HEK293 (cell line): Measurements from ENCODE around the gene DNA2.
A peak's percentile ranks its signal among the peaks of the same experiment; 100 is the strongest.
"Not testable (repeated sequence)": the region's sequence is repeated elsewhere in the genome, so short reads cannot be mapped to it uniquely, and the experiment has no call there.

Experiments
- CTCF ChIA-PET: fragments of 350-600 bp; formaldehyde crosslinking; extraction: SDS; loops from one replicate; lab custom pipeline; 2021; ENCODE audit warnings: antibody characterized with exemption; lab: Yijun Ruan, JAX
- POLR2A ChIA-PET: fragments of 300-600 bp; formaldehyde crosslinking; extraction: SDS; loops from one replicate; lab custom pipeline; 2020; ENCODE audit warnings: antibody characterized with exemption, inconsistent platforms; lab: Yijun Ruan, JAX
- H3K27ac ChIP-seq: fragments of 200-500 bp; sonication (Bioruptor generic); 2 replicates; pipeline ENCODE4 v1.5.1; 2014; ENCODE audit warnings: low read depth, low read length, control low read depth, inconsistent platforms; ENCODE audit errors: extremely low read depth
- H3K36me3 ChIP-seq, 2 experiments: fragments of 200-500 bp in 1 of 2; sonication (Bioruptor generic) in 1 of 2; 1 replicate in 1 of 2; 2 replicates in 1 of 2; pipeline ENCODE4 v1.5.1; 2014 to 2017; ENCODE audit warnings: inconsistent platforms in 2 of 2, low read length in 2 of 2; ENCODE audit not compliant: control insufficient read depth in 2 of 2, insufficient read depth in 1 of 2
- H3K4me1 ChIP-seq: fragments of 200-500 bp; sonication (Bioruptor generic); 2 replicates; pipeline ENCODE4 v1.5.1; 2014; ENCODE audit warnings: mild to moderate bottlenecking, low read length, inconsistent platforms; ENCODE audit not compliant: control insufficient read depth, insufficient read depth
- H3K4me3 ChIP-seq: 2 replicates; pipeline ENCODE4 v1.5.1; 2011; ENCODE audit warnings: low read depth, mild to moderate bottlenecking, control low read depth, low read length, moderate library complexity
- H3K9me3 ChIP-seq: fragments of 200-500 bp; sonication (Bioruptor generic); 2 replicates; pipeline ENCODE4 v1.5.1; 2014; ENCODE audit warnings: low read depth, low read length, inconsistent platforms; ENCODE audit not compliant: control insufficient read depth, insufficient read depth
- GLI4 ChIP-seq: fragments of 450-650 bp; formaldehyde crosslinking; IDR thresholded peaks from 2 replicates; pipeline ENCODE4 v1.5.1; 2016; ENCODE audit warnings: missing biosample characterization, missing genetic modification characterization
- GLIS2 ChIP-seq: fragments of 450-650 bp; formaldehyde crosslinking; IDR thresholded peaks from 2 replicates; pipeline ENCODE4 v1.5.1; 2016; ENCODE audit warnings: missing biosample characterization, missing genetic modification characterization
- HOXD13 ChIP-seq: sonication (generic); formaldehyde crosslinking; IDR thresholded peaks from 2 replicates; pipeline ENCODE4 v1.8.0; 2022; ENCODE audit warnings: missing genetic modification reagents, borderline replicate concordance
- MZF1 ChIP-seq: fragments of 450-650 bp; formaldehyde crosslinking; IDR thresholded peaks from 2 replicates; pipeline ENCODE4 v1.5.1; 2017; ENCODE audit warnings: missing biosample characterization, missing genetic modification characterization, borderline replicate concordance
- PRDM10 ChIP-seq: fragments of 450-650 bp; formaldehyde crosslinking; IDR thresholded peaks from 2 replicates; pipeline ENCODE4 v1.5.1; 2016; ENCODE audit warnings: missing biosample characterization, missing genetic modification characterization
- SP2 ChIP-seq: fragments of 450-650 bp; formaldehyde crosslinking; IDR thresholded peaks from 2 replicates; pipeline ENCODE4 v1.5.1; 2016; ENCODE audit warnings: missing biosample characterization, missing genetic modification characterization
- TRIM28 ChIP-seq: IDR thresholded peaks from 2 replicates; pipeline ENCODE4 v1.6.1; 2011; ENCODE audit warnings: low read length, control low read depth, borderline replicate concordance
- YY1 ChIP-seq: fragments of 450-650 bp; formaldehyde crosslinking; IDR thresholded peaks from 2 replicates; pipeline ENCODE4 v1.5.1; 2018; ENCODE audit warnings: missing biosample characterization, missing genetic modification characterization
- ZNF121 ChIP-seq: fragments of 450-650 bp; formaldehyde crosslinking; IDR thresholded peaks from 2 replicates; pipeline ENCODE4 v1.5.1; 2016; ENCODE audit warnings: missing biosample characterization, missing genetic modification characterization
- ZNF2 ChIP-seq: fragments of 450-650 bp; formaldehyde crosslinking; IDR thresholded peaks from 2 replicates; pipeline ENCODE4 v1.5.1; 2016; ENCODE audit warnings: missing biosample characterization, missing genetic modification characterization
- ZNF223 ChIP-seq: fragments of 450-650 bp; formaldehyde crosslinking; IDR thresholded peaks from 2 replicates; pipeline ENCODE4 v1.5.1; 2016; ENCODE audit warnings: missing biosample characterization, missing genetic modification characterization
- ZNF362 ChIP-seq: fragments of 450-650 bp; formaldehyde crosslinking; IDR thresholded peaks from 2 replicates; pipeline ENCODE4 v1.5.1; 2016; ENCODE audit warnings: missing biosample characterization, missing genetic modification characterization
- ZNF391 ChIP-seq: fragments of 450-650 bp; formaldehyde crosslinking; IDR thresholded peaks from 2 replicates; pipeline ENCODE4 v1.5.1; 2016; ENCODE audit warnings: low read depth, missing biosample characterization, missing genetic modification characterization, borderline replicate concordance
- ZNF501 ChIP-seq: fragments of 450-650 bp; formaldehyde crosslinking; IDR thresholded peaks from 2 replicates; pipeline ENCODE4 v1.5.1; 2016; ENCODE audit warnings: missing biosample characterization, missing genetic modification characterization
- ZNF510 ChIP-seq: fragments of 450-650 bp; formaldehyde crosslinking; IDR thresholded peaks from 2 replicates; pipeline ENCODE4 v1.5.1; 2018; ENCODE audit warnings: mild to moderate bottlenecking, missing genetic modification characterization, missing biosample characterization; ENCODE audit not compliant: insufficient replicate concordance
- ZNF660 ChIP-seq: fragments of 450-650 bp; IDR thresholded peaks from 2 replicates; pipeline ENCODE4 v1.5.1; 2018; ENCODE audit warnings: missing biosample characterization, mild to moderate bottlenecking, missing genetic modification characterization
- ZNF701 ChIP-seq: fragments of 450-650 bp; formaldehyde crosslinking; IDR thresholded peaks from 2 replicates; pipeline ENCODE4 v1.5.1; 2016; ENCODE audit warnings: missing biosample characterization, missing genetic modification characterization
- ZNF76 ChIP-seq: fragments of 450-650 bp; formaldehyde crosslinking; IDR thresholded peaks from 2 replicates; pipeline ENCODE4; 2016; ENCODE audit warnings: low read depth, missing biosample characterization, missing genetic modification characterization, borderline replicate concordance
- ZNF777 ChIP-seq: fragments of 450-650 bp; formaldehyde crosslinking; IDR thresholded peaks from 2 replicates; pipeline ENCODE4 v1.5.1; 2017; ENCODE audit warnings: missing biosample characterization, missing genetic modification characterization, borderline replicate concordance

Gene DNA2

GRCh38 chr10:68469838-68470237 is 1.9 kb downstream of the DNA2 start:
- H3K27ac ChIP-seq, result no peak overlapping the region
- no peak for TF ChIP-seq ZNF777 (tag by site-specific recombination)
- TF ChIP-seq ZNF701 (tag by site-specific recombination), result no peak
- TF ChIP-seq ZNF391 (tag by site-specific recombination), result no peak
- no peak for TF ChIP-seq SP2 (tag by site-specific recombination)
- TF ChIP-seq GLI4 (tag by site-specific recombination), result no peak
- TF ChIP-seq ZNF223, result no peak
- TF ChIP-seq ZNF510, result no peak
- no peak for TF ChIP-seq TRIM28
- TF ChIP-seq GLIS2 (tag by site-specific recombination), result no peak
- TF ChIP-seq HOXD13 (CRISPR knock-in tag), result no peak
- no peak for TF ChIP-seq ZNF501 (tag by site-specific recombination)
- no peak for TF ChIP-seq YY1
- no peak for TF ChIP-seq ZNF660
- no peak for TF ChIP-seq ZNF2 (tag by site-specific recombination)
- TF ChIP-seq MZF1 (tag by site-specific recombination), result no peak
- H3K4me3 ChIP-seq, result no peak overlapping the region; the same call in 1 of the 2 replicates
- CTCF ChIA-PET, result interaction anchor here (1.2 kb wide), 1 partner anchor 21 kb away, joined by 5 read pairs; no protein-coding TSS in a partner anchor
- no peaks in the 10 kb centered on the region for H3K4me1 ChIP-seq
- H3K36me3 ChIP-seq, result peaks cover 19 to 45% of the 10 kb centered on the region in 2 experiments
- POLR2A ChIA-PET, result no interaction called here
- H3K9me3 ChIP-seq, result no peaks in the 10 kb centered on the region

- H3K9me3 ChIP-seq, H3K27ac ChIP-seq, H3K4me1 ChIP-seq, H3K4me3 ChIP-seq: not testable (repeated sequence)
- TF ChIP-seq ZNF362 (tag by site-specific recombination) (peak; percentile 88), ZNF121 (tag by site-specific recombination) (0 out of 2 replicates have a peak, but pooled peaks have one; percentile 40)
- POLR2A ChIA-PET, result interaction anchor here (0.6 kb wide), 1 partner anchor 972 kb away, joined by 3 read pairs; no protein-coding TSS in a partner anchor
- CTCF ChIA-PET, result interaction anchor here (0.7 kb wide), 1 partner anchor 1335 kb away, joined by 3 read pairs; no protein-coding TSS in a partner anchor
- peaks cover 61 to 83% of the 10 kb centered on the region in 2 experiments for H3K36me3 ChIP-seq
These were observed 7.0 kb downstream of the DNA2 start for GRCh38 chr10:68464729-68465128.

GRCh38 chr10:68463365-68464093 is 8.2 kb downstream of the DNA2 start:
- Histone ChIP-seq H3K4me1 (no peaks in the 10 kb centered on the region), H3K27ac (no peak overlapping the region), H3K4me3 (no peak overlapping the region), H3K36me3 (peaks cover 73 to 86% of the 10 kb centered on the region in 2 experiments), H3K9me3 (no peaks in the 10 kb centered on the region)
- ChIA-PET CTCF (no interaction called here), POLR2A (interaction anchor here (0.6 kb wide), 2 partner anchors 22 to 395 kb away, joined by 5 to 7 read pairs; no protein-coding TSS in a partner anchor)
- TF ChIP-seq PRDM10 (tag by site-specific recombination), result 0 out of 2 replicates have a peak, but pooled peaks have one; percentile 38
- no peak for TF ChIP-seq ZNF76
